ENCODE data around the gene HNRNPL. TPM values are rescaled to one million over a fixed set of nuclear protein-coding genes. Genes with fewer than 3 reads are reported as not detected.
A peak's percentile ranks its signal among the peaks of the same experiment; 100 is the strongest.
"Not testable (repeated sequence)": the region's sequence is repeated elsewhere in the genome, so short reads cannot be mapped to it uniquely, and the experiment has no call there.

Gene HNRNPL
- polyA plus RNA-seq, 3 donors, result 51.9 to 234 (median 58.7) TPM

DNA sequence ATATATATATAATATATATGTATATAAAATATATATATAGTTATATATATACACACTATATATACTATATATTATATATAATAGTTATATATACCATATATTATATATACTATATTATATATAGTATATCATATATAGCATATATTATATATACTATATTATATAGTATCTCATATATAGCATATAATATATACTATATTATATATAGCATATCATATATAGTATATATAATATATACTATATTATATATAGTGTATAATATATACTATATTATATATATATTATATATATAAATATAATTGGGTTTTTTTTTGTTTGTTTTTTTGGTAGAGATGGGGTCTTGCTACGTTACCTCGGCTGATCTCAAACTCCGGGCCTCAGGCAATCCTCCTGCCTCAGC, 11.6 kb upstream of the HNRNPL start:
- no peak for DNase-seq
- Histone ChIP-seq H3K4me1 (ENCODE audit: control insufficient read depth in 1 of 2, insufficient read depth in 2 of 2, low read length in 2 of 2) (peaks cover 27 to 36% of the 10 kb centered on the region in 2 donors), H3K4me3 (replicated peaks in 1 of 3; ENCODE audit: low read depth in 2 of 3, low read length in 3 of 3) (no peak overlapping the region), H3K36me3 (replicated peaks in 1 of 2; ENCODE audit: control insufficient read depth in 1 of 2, insufficient read depth in 2 of 2, low read length in 2 of 2) (no peaks in the 10 kb centered on the region), H3K27ac (ENCODE audit: low read depth in 1 of 2, low read length in 2 of 2) (no peak overlapping the region), H3K79me2 (ENCODE audit: insufficient read depth, low read length) (no peaks in the 10 kb centered on the region), H4K20me1 (ENCODE audit: insufficient read depth, low read length) (no peaks in the 10 kb centered on the region), H3K9me3 (replicated peaks in 1 of 2; ENCODE audit: control insufficient read depth in 1 of 2, insufficient read depth in 1 of 2, low read length in 2 of 2) (no peaks in the 10 kb centered on the region), H3K27me3 (ENCODE audit: control insufficient read depth in 2 of 2, insufficient read depth in 2 of 2, low read length in 2 of 2) (no peaks in the 10 kb centered on the region), H3K9ac (ENCODE audit: insufficient read depth, low read length, poor library complexity, severe bottlenecking) (no peak overlapping the region), H2AFZ (ENCODE audit: insufficient read depth, low read depth, low read length, poor library complexity, severe bottlenecking) (no peak overlapping the region), H3K4me2 (replicated peaks; ENCODE audit: extremely low read depth, low read length, poor library complexity, severe bottlenecking) (no peak overlapping the region)
- no CpG with 5 or more reads among the region's 3 CpGs for WGBS (ENCODE audit: insufficient coverage)
- intact Hi-C loops (cut with micrococcal nuclease), result no loop called here
- H3K9me3 Mint-ChIP-seq, result peaks cover 0 to 7% (median 0%) of the 10 kb centered on the region in 7 donors
- peaks cover 2 to 7% (median 3%) of the 10 kb centered on the region in 3 donors for H3K27me3 Mint-ChIP-seq (ENCODE audit: low read depth in 3 of 3)
- no peak overlapping the region for H3K27ac Mint-ChIP-seq
- H3K36me3 Mint-ChIP-seq, result no peaks in the 10 kb centered on the region
- H3K4me3 Mint-ChIP-seq, result no peak overlapping the region
- peaks cover 43% of the 10 kb centered on the region for H3K4me1 Mint-ChIP-seq
- TF ChIP-seq, protein P1, sequence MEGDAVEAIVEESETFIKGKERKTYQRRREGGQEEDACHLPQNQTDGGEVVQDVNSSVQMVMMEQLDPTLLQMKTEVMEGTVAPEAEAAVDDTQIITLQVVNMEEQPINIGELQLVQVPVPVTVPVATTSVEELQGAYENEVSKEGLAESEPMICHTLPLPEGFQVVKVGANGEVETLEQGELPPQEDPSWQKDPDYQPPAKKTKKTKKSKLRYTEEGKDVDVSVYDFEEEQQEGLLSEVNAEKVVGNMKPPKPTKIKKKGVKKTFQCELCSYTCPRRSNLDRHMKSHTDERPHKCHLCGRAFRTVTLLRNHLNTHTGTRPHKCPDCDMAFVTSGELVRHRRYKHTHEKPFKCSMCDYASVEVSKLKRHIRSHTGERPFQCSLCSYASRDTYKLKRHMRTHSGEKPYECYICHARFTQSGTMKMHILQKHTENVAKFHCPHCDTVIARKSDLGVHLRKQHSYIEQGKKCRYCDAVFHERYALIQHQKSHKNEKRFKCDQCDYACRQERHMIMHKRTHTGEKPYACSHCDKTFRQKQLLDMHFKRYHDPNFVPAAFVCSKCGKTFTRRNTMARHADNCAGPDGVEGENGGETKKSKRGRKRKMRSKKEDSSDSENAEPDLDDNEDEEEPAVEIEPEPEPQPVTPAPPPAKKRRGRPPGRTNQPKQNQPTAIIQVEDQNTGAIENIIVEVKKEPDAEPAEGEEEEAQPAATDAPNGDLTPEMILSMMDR (IDR thresholded peaks at IDR 0.05), result no peak

DNA sequence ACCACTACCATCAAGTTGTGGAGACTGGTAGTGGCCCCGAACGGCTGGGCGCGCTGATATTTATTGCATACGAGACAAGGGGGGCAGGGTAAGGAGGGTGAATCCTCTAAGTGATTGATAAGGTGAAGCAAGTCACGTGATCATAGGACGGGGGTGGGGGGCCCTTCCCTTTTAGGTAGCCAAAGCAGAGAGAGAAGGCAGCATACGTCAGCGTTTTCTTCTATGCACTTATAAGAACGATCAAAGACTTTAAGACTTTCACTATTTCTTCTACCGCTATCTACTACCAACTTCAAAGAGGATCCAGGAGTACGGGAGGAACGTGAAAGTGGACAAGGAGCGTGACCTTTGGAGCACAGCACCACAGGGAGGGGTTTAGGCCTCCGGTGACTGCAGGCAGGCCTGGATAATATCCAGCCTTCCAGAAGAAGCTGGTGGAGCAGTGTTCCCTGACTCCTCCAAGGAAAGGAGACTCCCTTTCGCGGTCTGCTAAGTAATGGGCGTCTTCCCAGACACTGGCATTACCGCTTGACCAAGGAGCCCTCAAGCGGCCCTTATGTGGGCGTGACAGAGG, 9.9 kb upstream of the HNRNPL start:
- H3K9ac ChIP-seq (ENCODE audit: insufficient read depth, low read length, poor library complexity, severe bottlenecking); H3K4me3 ChIP-seq (replicated peaks in 1 of 3; ENCODE audit: low read depth in 2 of 3, low read length in 3 of 3); intact Hi-C loops (cut with micrococcal nuclease); H3K27me3 Mint-ChIP-seq (ENCODE audit: low read depth in 3 of 3); H3K36me3 Mint-ChIP-seq; H3K27ac ChIP-seq (ENCODE audit: low read depth in 1 of 2, low read length in 2 of 2); H3K36me3 ChIP-seq (replicated peaks in 1 of 2; ENCODE audit: control insufficient read depth in 1 of 2, insufficient read depth in 2 of 2, low read length in 2 of 2); DNase-seq; H3K27me3 ChIP-seq (ENCODE audit: control insufficient read depth in 2 of 2, insufficient read depth in 2 of 2, low read length in 2 of 2); H3K9me3 ChIP-seq (replicated peaks in 1 of 2; ENCODE audit: control insufficient read depth in 1 of 2, insufficient read depth in 1 of 2, low read length in 2 of 2); H3K9me3 Mint-ChIP-seq; H3K79me2 ChIP-seq (ENCODE audit: insufficient read depth, low read length); H3K4me2 ChIP-seq (replicated peaks; ENCODE audit: extremely low read depth, low read length, poor library complexity, severe bottlenecking); H4K20me1 ChIP-seq (ENCODE audit: insufficient read depth, low read length); H3K4me3 Mint-ChIP-seq; H2AFZ ChIP-seq (ENCODE audit: insufficient read depth, low read depth, low read length, poor library complexity, severe bottlenecking): not testable (repeated sequence)
- H3K4me1 ChIP-seq (ENCODE audit: control insufficient read depth in 1 of 2, insufficient read depth in 2 of 2, low read length in 2 of 2), result peaks cover 22 to 28% of the 10 kb centered on the region in 2 donors
- H3K27ac Mint-ChIP-seq, result peak overlapping the region in 1 of 7 donors; percentile 66
- peaks cover 29% of the 10 kb centered on the region for H3K4me1 Mint-ChIP-seq
- 100% methylated on average over 4 of the region's 21 CpGs for WGBS (ENCODE audit: insufficient coverage)
